SK-N-SH (cell line): ENCODE results near the gene TIMM23. TPM values are rescaled to one million over a fixed set of nuclear protein-coding genes. Genes with fewer than 3 reads are reported as not detected.
A peak's percentile ranks its signal among the peaks of the same experiment; 100 is the strongest.

Experiments
- CTCF ChIA-PET: fragments of 300-600, 350-600 bp; formaldehyde crosslinking; extraction: SDS; loops from one replicate; lab custom pipeline; 2021; lab: Yijun Ruan, JAX
- POLR2A ChIA-PET: fragments of 350-600 bp; sonication (Branson Sonifier 250); formaldehyde crosslinking; extraction: SDS; loops from one replicate; lab custom pipeline; 2020; ENCODE audit warnings: antibody characterized with exemption, inconsistent platforms; lab: Yijun Ruan, JAX
- DNase-seq: peaks from one replicate; pipeline ENCODE4 v3.0.0; 2012
- H2AFZ ChIP-seq: fragments of 200-600 bp; sonication (generic); 2 replicates; pipeline ENCODE4 v1.8.1; 2016; ENCODE audit warnings: antibody characterized with exemption, mild to moderate bottlenecking, low read depth
- H3F3A ChIP-seq: fragments of 200-600 bp; sonication (generic); replicated peaks from 2 replicates; pipeline ENCODE3; 2016; ENCODE audit warnings: antibody characterized with exemption, mild to moderate bottlenecking; ENCODE audit not compliant: insufficient read depth
- H3K27ac ChIP-seq, 2 experiments: fragments of 200-500 bp in 1 of 2; fragments of 200-600 bp in 1 of 2; sonication (Bioruptor generic) in 1 of 2; sonication (generic), shearing (Covaris generic) in 1 of 2; 2 replicates each; pipeline versions ENCODE4 v1.5.1 to v1.6.1; 2014 to 2016; ENCODE audit warnings: low read depth in 2 of 2, inconsistent platforms in 1 of 2, low read length in 1 of 2, mild to moderate bottlenecking in 1 of 2, mixed read lengths in 1 of 2
- H3K27me3 ChIP-seq: fragments of 200-600 bp; sonication (generic), shearing (Covaris generic); 2 replicates; pipeline ENCODE4 v1.6.1; 2016; ENCODE audit warnings: mixed run types; ENCODE audit not compliant: insufficient read depth
- H3K36me3 ChIP-seq, 2 experiments: fragments of 200-500 bp in 1 of 2; fragments of 200-600 bp in 1 of 2; sonication (Bioruptor generic) in 1 of 2; sonication (generic) in 1 of 2; replicated peaks in 1 of 2; 2 replicates each; pipeline versions ENCODE3 to v1.5.1; 2014 to 2016; ENCODE audit warnings: low read length in 1 of 2, mild to moderate bottlenecking in 1 of 2; ENCODE audit not compliant: insufficient read depth in 2 of 2, control insufficient read depth in 1 of 2
- H3K4me1 ChIP-seq, 2 experiments: fragments of 200-500 bp in 1 of 2; fragments of 200-600 bp in 1 of 2; sonication (Bioruptor generic) in 1 of 2; sonication (generic), shearing (Covaris generic) in 1 of 2; 2 replicates each; pipeline versions ENCODE4 v1.5.1 to v1.6.1; 2014 to 2016; ENCODE audit warnings: low read depth in 1 of 2, low read length in 1 of 2, mixed run types in 1 of 2; ENCODE audit not compliant: insufficient read depth in 2 of 2, control insufficient read depth in 1 of 2
- H3K4me2 ChIP-seq: fragments of 200-600 bp; sonication (generic), shearing (Covaris generic); 2 replicates; pipeline ENCODE4 v1.6.1; 2017; ENCODE audit warnings: mixed run types
- H3K4me3 ChIP-seq, 2 experiments: fragments of 200-500 bp in 1 of 2; fragments of 200-600 bp in 1 of 2; sonication (Bioruptor generic) in 1 of 2; sonication (generic), shearing (Covaris generic) in 1 of 2; 2 replicates each; pipeline versions ENCODE4 v1.5.1 to v1.8.1; 2014 to 2016; ENCODE audit warnings: low read depth in 2 of 2, inconsistent platforms in 1 of 2, low read length in 1 of 2, mild to moderate bottlenecking in 1 of 2, mixed read lengths in 1 of 2, moderate library complexity in 1 of 2
- H3K79me2 ChIP-seq: fragments of 200-600 bp; sonication (generic); 2 replicates; pipeline ENCODE4 v1.8.1; 2017; ENCODE audit warnings: mild to moderate bottlenecking; ENCODE audit not compliant: insufficient read depth
- H3K9ac ChIP-seq: fragments of 200-600 bp; sonication (generic); 2 replicates; pipeline ENCODE4 v1.6.1; 2017; ENCODE audit warnings: mixed run types
- H3K9me2 ChIP-seq: fragments of 200-600 bp; sonication (generic); 2 replicates; pipeline ENCODE4 v1.6.1; 2017; ENCODE audit warnings: mixed run types
- H3K9me3 ChIP-seq: fragments of 200-600 bp; sonication (generic); 2 replicates; pipeline ENCODE4 v1.6.1; 2017; ENCODE audit warnings: mixed run types, mild to moderate bottlenecking, moderate library complexity
- H4K20me1 ChIP-seq: fragments of 200-600 bp; sonication (generic); 2 replicates; pipeline ENCODE4 v1.6.1; 2017; ENCODE audit warnings: mild to moderate bottlenecking, mixed run types; ENCODE audit not compliant: insufficient read depth
- CHD2 ChIP-seq: fragments of 150-350 bp; IDR thresholded peaks from 2 replicates; pipeline ENCODE4 v1.6.1; 2018; ENCODE audit warnings: low read length; ENCODE audit not compliant: partially characterized antibody
- CTCF ChIP-seq: fragments of 200-600 bp; sonication (generic); IDR thresholded peaks from 2 replicates; pipeline ENCODE4 v1.6.1; 2017; ENCODE audit warnings: antibody characterized with exemption, mild to moderate bottlenecking, moderate library complexity
- ELF1 ChIP-seq: IDR thresholded peaks from 2 replicates; pipeline ENCODE4 v1.4.0; 2012
- EZH2phosphoT487 ChIP-seq: fragments of 200-600 bp; sonication (generic); IDR thresholded peaks from 2 replicates; pipeline ENCODE4 v1.6.1; 2017; ENCODE audit warnings: low read depth, mixed run types, mild to moderate bottlenecking, antibody characterized with exemption, moderate library complexity, borderline replicate concordance
- FOXJ3 ChIP-seq: sonication (generic); formaldehyde crosslinking; IDR thresholded peaks from 2 replicates; pipeline ENCODE4 v1.5.1; 2020; ENCODE audit warnings: mild to moderate bottlenecking, missing genetic modification reagents
- GABPA ChIP-seq: IDR thresholded peaks from 2 replicates; pipeline ENCODE4 v1.4.0; 2012; ENCODE audit warnings: low read depth, mild to moderate bottlenecking
- NFIC ChIP-seq: IDR thresholded peaks from 2 replicates; pipeline ENCODE4 v1.4.0; 2012; ENCODE audit warnings: borderline replicate concordance
- NRF1 ChIP-seq: IDR thresholded peaks from 2 replicates; pipeline ENCODE4 v1.6.1; 2012; ENCODE audit warnings: low read depth, mild to moderate bottlenecking, low read length
- RAD21 ChIP-seq: IDR thresholded peaks from 2 replicates; pipeline ENCODE4 v1.6.1; 2012; ENCODE audit warnings: mild to moderate bottlenecking, low read length
- RXRA ChIP-seq: IDR thresholded peaks from 2 replicates; pipeline ENCODE4 v1.4.0; 2012; ENCODE audit warnings: low read depth, mild to moderate bottlenecking, borderline replicate concordance
- SIN3A ChIP-seq: IDR thresholded peaks from 2 replicates; pipeline ENCODE4 v1.6.1; 2012; ENCODE audit warnings: low read depth, mild to moderate bottlenecking, low read length, moderate library complexity, borderline replicate concordance
- SMC3 ChIP-seq: IDR thresholded peaks from 2 replicates; pipeline ENCODE4 v1.6.1; 2012; ENCODE audit warnings: low read depth, low read length, improper control_type of control experiment
- TAF1 ChIP-seq: IDR thresholded peaks from 2 replicates; pipeline ENCODE4 v1.6.1; 2012; ENCODE audit warnings: low read depth, mild to moderate bottlenecking, low read length, moderate library complexity, borderline replicate concordance
- TCF12 ChIP-seq: IDR thresholded peaks from 2 replicates; pipeline ENCODE4 v1.4.0; 2012
- USF1 ChIP-seq: IDR thresholded peaks from 2 replicates; pipeline ENCODE4 v1.4.0; 2012; ENCODE audit warnings: low read depth, borderline replicate concordance
- YY1 ChIP-seq: IDR thresholded peaks from 2 replicates; pipeline ENCODE4 v1.4.0; 2012; ENCODE audit warnings: low read depth, mild to moderate bottlenecking
- ZBTB33 ChIP-seq: IDR thresholded peaks from 2 replicates; pipeline ENCODE4 v1.4.0; 2012; ENCODE audit warnings: low read depth, borderline replicate concordance
- WGBS: methylation state at CpG from one replicate; pipeline ENCODE4 v1.1.6; 2017; ENCODE audit warnings: low lambda C conversion rate; 5-methylcytosine and 5-hydroxymethylcytosine counted together
- polyA plus RNA-seq, 3 experiments: library from polyadenylated mRNA; depleted of rRNA; stranded (reverse); fragments of >200 nt; gene quantifications; 2 replicates each; pipeline ENCODE4 v1.2.3, GENCODE V29; 2012

TIMM23 gene
- polyA plus RNA-seq, 1 of the 3 experiments (the other 2 are of a cell fraction), result 87.0 TPM

- Histone ChIP-seq H3K9ac (peak overlapping the region; percentile 90; the same call in 1 of the 2 replicates), H2AFZ (no peak overlapping the region), H3K4me3 (peak overlapping the region; percentile 79 to 94; a peak in 3 of 4 replicates), H3K4me1 (peaks cover 5 to 16% of the 10 kb centered on the region in 2 experiments; a peak in 3 of 4 replicates), H3K79me2 (peaks cover 64% of the 10 kb centered on the region), H3K27me3 (no peaks in the 10 kb centered on the region), H3K9me2 (no peaks in the 10 kb centered on the region), H3F3A (peaks cover 14% of the 10 kb centered on the region), H3K4me2 (peak overlapping the region; percentile 90), H3K9me3 (no peaks in the 10 kb centered on the region), H4K20me1 (peaks cover 24% of the 10 kb centered on the region), H3K36me3 (peaks cover 0 to 5% of the 10 kb centered on the region in 2 experiments), H3K27ac (peak overlapping the region; percentile 11 to 59; a peak in 2 of 4 replicates)
- 13% methylated on average over 6 of the region's 6 CpGs for WGBS
- ChIA-PET POLR2A (no interaction called here), CTCF (interaction anchor here (0.7 to 3.1 kb wide), 9 partner anchors 9 to 794 kb away, joined by 3 to 24 read pairs (median 4); no protein-coding TSS in a partner anchor)
- peak; percentile 62 for DNase-seq
- TF ChIP-seq EZH2phosphoT487, result no peak
- peak; percentile 85 for TF ChIP-seq RAD21
- TF ChIP-seq CTCF, result peak; percentile 80
- peak; percentile 57 for TF ChIP-seq SMC3
These were observed 56.5 kb downstream of the TIMM23 start for GRCh38 chr10:46028584-46029460.

- H3K27me3 ChIP-seq, result no peaks in the 10 kb centered on the region
- no peaks in the 10 kb centered on the region for H3K9me2 ChIP-seq
- no peaks in the 10 kb centered on the region for H3K9me3 ChIP-seq
- peaks cover 8% of the 10 kb centered on the region for H3F3A ChIP-seq
- H3K79me2 ChIP-seq, result peaks cover 56% of the 10 kb centered on the region
- no peak for DNase-seq
- ChIA-PET POLR2A (no interaction called here), CTCF (interaction anchor here (0.7 to 3.1 kb wide), 6 partner anchors 8 to 199 kb away, joined by 3 to 24 read pairs (median 6); no protein-coding TSS in a partner anchor)
- H3K4me1 ChIP-seq, result peaks cover 5 to 18% of the 10 kb centered on the region in 2 experiments; a peak in 3 of 4 replicates
- H2AFZ ChIP-seq, result peak overlapping the region; percentile 24; the same call in 1 of the 2 replicates
- TF ChIP-seq EZH2phosphoT487 (no peak), GABPA (no peak), SIN3A (no peak), YY1 (no peak), CHD2 (no peak), ELF1 (no peak), NFIC (no peak), USF1 (no peak), RAD21 (no peak), ZBTB33 (no peak), SMC3 (no peak), TCF12 (no peak), NRF1 (no peak), RXRA (no peak), FOXJ3 (no peak), TAF1 (no peak)
- peak overlapping the region; percentile 90 for H3K4me2 ChIP-seq
- H3K27ac ChIP-seq, result peak overlapping the region; percentile 59 to 66; a peak in 3 of 4 replicates
- WGBS, result 23% methylated on average over 6 of the region's 6 CpGs
- peaks cover 0 to 4% of the 10 kb centered on the region in 2 experiments for H3K36me3 ChIP-seq
- H4K20me1 ChIP-seq, result peaks cover 24% of the 10 kb centered on the region
- H3K4me3 ChIP-seq, result peak overlapping the region; percentile 79 to 94
- peak overlapping the region; percentile 90 for H3K9ac ChIP-seq
These were observed 57.3 kb downstream of the TIMM23 start for GRCh38 chr10:46029461-46030030.
